ENCODE measurements around the gene DNAJB12.
"Not testable (repeated sequence)": the region's sequence is repeated elsewhere in the genome, so short reads cannot be mapped to it uniquely, and the experiment has no call there.

DNAJB12 gene

GRCh38 chr10:72354356-72355213 lies at the start of gene DNAJB12:
Gene DNAJB12, minus strand, starts transcription at chr10:72354919. Its CDS starts 22 bp downstream, at chr10:72354897.
- DNase-seq: peak; percentile 91 to 93

DNA sequence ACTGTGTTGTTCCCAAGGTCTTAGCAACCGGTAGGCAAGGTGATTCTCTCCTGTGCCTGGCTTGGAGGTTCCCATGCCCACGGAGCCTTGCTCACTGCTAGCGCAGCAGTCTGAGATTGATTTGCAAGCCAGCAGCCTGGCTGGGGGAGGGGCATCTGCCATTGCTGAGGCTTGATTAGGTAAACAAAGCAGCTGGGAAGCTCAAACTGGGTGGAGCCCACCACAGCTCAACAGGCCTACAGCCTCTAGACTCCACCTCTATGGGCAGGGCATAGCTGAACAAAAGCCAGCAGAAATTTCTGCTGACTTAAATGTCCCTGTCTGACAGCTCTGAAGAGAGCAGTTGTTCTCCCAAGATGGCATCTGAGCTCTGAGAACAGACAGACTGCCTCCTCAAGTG lies 40.9 kb upstream of the DNAJB12 start:
- not testable (repeated sequence) for DNase-seq

- DNase-seq: no peak
These were observed 37.9 kb upstream of the DNAJB12 start for GRCh38 chr10:72392571-72392970.

GRCh38 chr10:72390764-72391163 lies 36.0 kb upstream of the DNAJB12 start:
- DNase-seq: no peak

GRCh38 chr10:72389716-72390115 lies 35.0 kb upstream of the DNAJB12 start:
- no peak for DNase-seq

DNA sequence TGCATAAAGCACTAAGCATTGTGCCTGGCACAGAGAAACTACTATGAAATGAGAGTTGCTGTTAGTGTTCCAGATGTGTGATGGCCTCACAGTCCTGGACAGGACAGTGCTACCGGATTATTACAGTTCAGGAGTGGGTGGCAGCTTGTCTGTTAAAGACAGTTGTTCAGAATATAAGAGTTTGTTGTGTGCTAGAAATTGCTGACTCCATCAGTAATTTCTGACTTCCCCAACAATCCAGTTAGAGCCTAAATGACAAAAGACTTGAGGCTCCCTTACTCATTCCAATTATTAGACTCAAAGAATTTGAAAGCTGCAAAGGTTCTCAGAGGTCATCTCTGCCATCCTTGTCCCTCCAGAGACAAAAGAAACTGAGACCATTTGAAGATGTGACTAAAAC lies 34.3 kb upstream of the DNAJB12 start:
- no peak for DNase-seq

GRCh38 chr10:72388062-72388461 lies 33.3 kb upstream of the DNAJB12 start:
- DNase-seq: no peak

- DNase-seq: no peak
These were observed 32.3 kb upstream of the DNAJB12 start for GRCh38 chr10:72386916-72387586.

GRCh38 chr10:72385724-72386123 lies 31.0 kb upstream of the DNAJB12 start:
- no peak for DNase-seq

DNA sequence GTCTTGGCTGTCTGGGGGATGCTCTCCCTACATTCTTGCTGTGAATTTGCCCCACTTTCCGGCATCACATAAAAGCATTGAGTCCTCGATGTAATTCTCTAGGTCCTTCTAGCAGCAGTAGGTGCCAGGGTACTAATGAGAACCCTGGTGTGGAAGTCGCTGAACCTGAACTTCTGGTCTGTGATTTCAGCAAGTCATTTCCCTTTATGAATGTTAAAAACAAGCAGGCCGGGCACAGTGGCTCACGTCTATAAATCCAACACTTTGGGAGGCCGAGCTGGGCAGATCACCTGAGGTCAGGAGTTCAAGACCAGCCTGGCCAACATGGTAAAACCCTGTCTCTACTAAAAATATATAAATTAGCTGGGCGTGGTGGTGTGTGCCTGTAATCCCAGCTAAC lies 30.3 kb upstream of the DNAJB12 start:
- DNase-seq: not testable (repeated sequence)

- DNase-seq: no peak
These were observed 25.1 kb upstream of the DNAJB12 start for GRCh38 chr10:72379776-72380175.

DNA sequence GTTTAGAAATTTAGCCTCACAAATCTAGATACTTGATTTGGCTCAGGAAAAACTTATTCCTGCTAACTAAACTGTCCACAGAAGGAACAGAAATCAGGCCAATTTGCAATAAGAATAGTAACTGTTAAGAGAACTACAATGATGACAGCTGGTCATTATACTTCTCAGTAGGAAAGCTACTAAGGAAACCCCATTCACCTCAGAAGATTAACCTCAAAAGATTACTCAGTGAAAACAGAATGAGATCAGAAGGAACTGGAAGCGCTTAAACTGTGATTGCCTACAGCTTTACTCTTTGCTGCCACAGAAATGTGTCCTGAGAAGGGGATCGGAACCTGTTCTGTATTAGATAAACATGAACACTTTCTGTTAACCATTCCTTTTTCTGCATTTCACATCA lies 24.3 kb upstream of the DNAJB12 start:
- DNase-seq: no peak

DNA sequence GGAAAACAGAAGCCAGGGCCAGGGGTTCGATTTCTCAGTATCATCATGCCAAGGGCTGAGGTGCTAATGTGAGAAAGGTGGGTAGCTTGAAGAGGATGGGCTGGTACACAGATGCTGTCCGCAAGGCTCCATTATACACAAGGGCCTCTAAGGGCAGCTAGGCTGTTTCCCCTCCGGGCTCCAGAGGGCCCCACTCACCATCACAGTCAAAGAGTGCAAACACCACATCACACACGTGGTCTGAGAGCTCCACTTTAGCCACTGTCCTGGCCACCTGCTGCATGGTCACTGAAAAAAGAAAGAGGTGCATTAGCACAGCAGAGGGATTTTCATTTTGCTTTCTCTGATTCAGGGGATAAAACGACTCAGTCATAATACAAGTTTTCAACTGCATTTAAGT lies 20.9 kb upstream of the DNAJB12 start:
- DNase-seq: no peak

- no peak for DNase-seq
These were observed 20.5 kb upstream of the DNAJB12 start for GRCh38 chr10:72375173-72375572.

DNA sequence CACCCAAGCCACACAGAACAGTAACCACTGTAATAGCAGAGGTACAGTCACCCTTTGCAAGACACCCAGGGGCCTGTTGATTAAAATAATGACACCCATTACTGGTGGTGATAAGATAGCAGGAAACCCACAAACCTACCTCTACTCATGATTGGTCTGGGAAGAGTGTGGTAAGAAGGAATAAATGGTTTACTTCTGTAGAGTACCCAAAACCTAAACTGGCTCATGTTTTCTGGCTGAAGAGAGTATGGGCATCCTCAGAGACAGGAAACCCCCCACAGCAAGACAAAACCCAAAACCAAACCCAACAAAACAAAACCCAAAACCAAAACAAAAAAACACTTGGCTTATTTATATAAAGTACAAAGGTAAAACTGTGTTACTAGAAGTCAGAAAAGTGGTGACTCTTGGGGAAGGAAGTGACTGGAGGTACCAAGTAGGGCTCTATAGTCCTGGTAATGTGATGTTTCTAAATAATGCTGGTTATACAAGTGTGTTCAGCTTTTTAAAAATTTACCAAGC lies 15.5 kb upstream of the DNAJB12 start:
- peak; percentile 14 to 77 for DNase-seq

- no peak for DNase-seq
These were observed 12.7 kb upstream of the DNAJB12 start for GRCh38 chr10:72367301-72367960.

GRCh38 chr10:72365106-72365895 lies 10.6 kb upstream of the DNAJB12 start:
- DNase-seq: no peak

- peak; percentile 88 to 91 for DNase-seq
These were observed 9.6 kb upstream of the DNAJB12 start for GRCh38 chr10:72364239-72364777.

DNA sequence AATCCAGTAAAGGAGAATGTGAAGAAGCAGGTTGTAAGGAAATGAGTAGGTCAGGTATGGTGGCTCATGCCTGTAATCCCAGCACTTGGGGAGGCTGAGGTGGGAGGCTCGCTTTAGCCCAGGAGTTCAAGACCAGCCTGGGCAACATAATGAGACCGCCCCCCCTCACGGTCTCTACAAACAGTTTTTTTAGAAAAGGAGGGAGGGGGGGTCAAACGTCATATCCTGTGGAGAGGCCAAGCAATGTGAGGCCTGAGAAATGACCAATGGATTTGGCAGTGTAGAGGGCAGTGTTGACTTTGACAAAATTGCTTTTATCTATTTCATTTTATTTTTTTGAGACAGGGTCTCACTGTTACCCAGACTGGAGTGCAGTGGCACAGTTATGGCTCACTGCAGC lies 2.3 kb upstream of the DNAJB12 start:
- DNase-seq: no peak

DNA sequence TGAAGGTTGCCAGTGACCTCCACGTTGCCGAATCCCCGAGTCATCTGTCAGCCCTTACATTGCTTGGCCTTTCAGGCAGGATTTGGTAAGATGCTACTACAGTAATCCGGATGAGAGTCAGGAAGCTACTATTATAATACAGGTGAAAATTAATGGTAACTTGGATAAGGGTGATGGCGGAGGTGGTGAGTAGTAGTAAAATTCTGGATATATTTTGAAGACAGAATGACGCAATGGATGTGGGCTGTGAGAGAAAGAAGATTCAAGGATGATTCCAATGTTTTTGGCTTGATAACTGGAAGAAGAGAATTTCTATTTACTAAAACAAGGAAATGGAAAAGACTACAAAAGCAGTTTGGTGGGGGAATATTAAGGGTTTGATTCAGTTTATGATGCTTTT lies 1.4 kb upstream of the DNAJB12 start:
- no peak for DNase-seq

DNA sequence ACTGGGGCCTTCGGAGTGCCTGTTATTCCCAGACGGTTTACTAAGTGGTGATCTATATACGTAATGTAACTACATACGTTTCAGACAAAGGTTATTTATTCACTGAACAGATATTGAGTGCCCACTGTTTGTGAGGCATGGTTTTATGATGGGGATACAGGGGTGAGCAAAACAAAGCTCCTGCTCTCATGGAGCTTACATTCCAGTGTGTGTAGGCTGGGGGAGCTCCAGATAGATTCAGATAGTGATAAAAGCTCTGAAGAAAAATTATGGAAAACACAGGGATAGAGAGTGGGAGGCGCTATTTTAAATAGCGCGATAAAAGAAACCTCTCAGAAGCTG lies 466 bp upstream of the DNAJB12 start:
- DNase-seq: no peak

- DNase-seq: no peak
These were observed 759 bp downstream of the DNAJB12 start for GRCh38 chr10:72353965-72354355.

Measured in CD4-positive, alpha-beta T cell treated with Interleukin-4 for 1 hour (primary cell).